Activated T-cell treated with anti-CD3 and anti-CD28 coated beads, Interleukin-2, amount 50 U/mL, for 4 hours (primary cell): Measurements from ENCODE around the gene CDY1B. TPM values are rescaled to one million over a fixed set of nuclear protein-coding genes. Genes with fewer than 3 reads are reported as not detected.
"Not testable (repeated sequence)": the region's sequence is repeated elsewhere in the genome, so short reads cannot be mapped to it uniquely, and the experiment has no call there.

Experiments used
- ATAC-seq, 2 donors: fragments of 200-7000 bp; cut with Tn5 transposase; one replicate each; pipeline ENCODE4 v1.10.0; 2021
- DNase-seq: peaks from one replicate; pipeline ENCODE4 v3.0.0-alpha.2; 2020
- H3K27me3 Mint-ChIP-seq: one replicate; pipeline ENCODE4 v1.8.0; 2021; ENCODE audit warnings: low read depth, mixed read lengths
- H3K36me3 Mint-ChIP-seq: one replicate; pipeline ENCODE4 v1.8.0; 2022; ENCODE audit warnings: mixed read lengths; ENCODE audit not compliant: insufficient read depth
- H3K4me1 Mint-ChIP-seq: one replicate; pipeline ENCODE4 v1.8.0; 2021; ENCODE audit warnings: low read depth, mixed read lengths
- H3K4me3 Mint-ChIP-seq: one replicate; pipeline ENCODE4 v1.8.0; 2021; ENCODE audit warnings: mild to moderate bottlenecking, moderate library complexity, mixed read lengths
- H3K9me3 Mint-ChIP-seq: one replicate; pipeline ENCODE4 v1.8.0; 2021; ENCODE audit warnings: mixed read lengths
- total RNA-seq, 3 donors: library from RNA; stranded (reverse); gene quantifications; one replicate each; pipeline ENCODE4 v1.2.1, GENCODE V29; 2021

Gene CDY1B
- not detected for total RNA-seq

GRCh38 chrY:24047919-24048318, at the start of gene CDY1B:
Gene CDY1B (minus strand): TSS chrY:24048019. CDS start chrY:24047688, 331 bp downstream.
- ATAC-seq, H3K36me3 Mint-ChIP-seq, H3K4me1 Mint-ChIP-seq, H3K4me3 Mint-ChIP-seq, H3K9me3 Mint-ChIP-seq, DNase-seq, H3K27me3 Mint-ChIP-seq: not testable (repeated sequence)

GRCh38 chrY:24049525-24049924, 1.7 kb upstream of the CDY1B start:
- not testable (repeated sequence) for H3K27me3 Mint-ChIP-seq, H3K36me3 Mint-ChIP-seq, H3K4me3 Mint-ChIP-seq, DNase-seq, H3K9me3 Mint-ChIP-seq, ATAC-seq, H3K4me1 Mint-ChIP-seq

- not testable (repeated sequence) for H3K9me3 Mint-ChIP-seq, H3K36me3 Mint-ChIP-seq, H3K4me3 Mint-ChIP-seq, H3K4me1 Mint-ChIP-seq, H3K27me3 Mint-ChIP-seq, ATAC-seq, DNase-seq
Observed at GRCh38 chrY:24043209-24043608, 4.6 kb downstream of the CDY1B start.

- H3K4me1 Mint-ChIP-seq, DNase-seq, H3K36me3 Mint-ChIP-seq, H3K9me3 Mint-ChIP-seq, H3K27me3 Mint-ChIP-seq, H3K4me3 Mint-ChIP-seq, ATAC-seq: not testable (repeated sequence)
Observed at GRCh38 chrY:24039008-24039718, 8.7 kb downstream of the CDY1B start.

GRCh38 chrY:24026212-24027103, 21.4 kb downstream of the CDY1B start:
- not testable (repeated sequence) for H3K4me3 Mint-ChIP-seq, H3K27me3 Mint-ChIP-seq, DNase-seq, H3K36me3 Mint-ChIP-seq, H3K9me3 Mint-ChIP-seq, ATAC-seq, H3K4me1 Mint-ChIP-seq
